HepG2 (cell line): Measurements from ENCODE around the gene NCKAP5L. TPM values are rescaled to one million over a fixed set of nuclear protein-coding genes. Genes with fewer than 3 reads are reported as not detected.

Experiments used
- BRD4 ChIP-seq: sonication (generic); formaldehyde crosslinking; IDR thresholded peaks from 2 replicates; pipeline ENCODE4 v1.4.0; 2020; ENCODE audit warnings: missing genetic modification reagents
- CCDC6 ChIP-seq: sonication (generic); formaldehyde crosslinking; IDR thresholded peaks from 2 replicates; pipeline ENCODE4 v1.8.1; 2022; ENCODE audit warnings: mild to moderate bottlenecking, missing genetic modification reagents, moderate library complexity
- FOXA1 ChIP-seq, 2 experiments: fragments of 450-650 bp in 1 of 2; sonication (generic) in 1 of 2; formaldehyde crosslinking in 1 of 2; IDR thresholded peaks; 2 replicates each; pipeline versions ENCODE4 v1.4.0 to v1.6.1; 2016 to 2020; ENCODE audit warnings: missing genetic modification reagents in 1 of 2
- HOXA5 ChIP-seq: sonication (generic); formaldehyde crosslinking; IDR thresholded peaks from 2 replicates; pipeline ENCODE4 v1.4.0; 2020; ENCODE audit warnings: missing genetic modification reagents
- IRF9 ChIP-seq: sonication (generic); formaldehyde crosslinking; IDR thresholded peaks from 2 replicates; pipeline ENCODE4 v1.8.0; 2022; ENCODE audit warnings: missing genetic modification reagents, mild to moderate bottlenecking, borderline replicate concordance
- KLF15 ChIP-seq: sonication (generic); formaldehyde crosslinking; IDR thresholded peaks from 2 replicates; pipeline ENCODE4 v1.8.1; 2023; ENCODE audit warnings: borderline replicate concordance, mild to moderate bottlenecking, inconsistent platforms, missing genetic modification reagents, mixed read lengths
- SETDB1 ChIP-seq: sonication (generic); formaldehyde crosslinking; IDR thresholded peaks from 2 replicates; pipeline ENCODE4 v1.5.1; 2020; ENCODE audit warnings: missing genetic modification reagents, mild to moderate bottlenecking, borderline replicate concordance
- TCF7L2 ChIP-seq: IDR thresholded peaks from 2 replicates; pipeline ENCODE4 v1.6.1; 2011; ENCODE audit warnings: mild to moderate bottlenecking, low read depth, low read length, moderate library complexity
- XRCC5 ChIP-seq: fragments of 200-400 bp; formaldehyde crosslinking; optimal IDR thresholded peaks from 2 replicates; pipeline ENCODE3; 2017; ENCODE audit warnings: mild to moderate bottlenecking, low read length
- ZBTB33 ChIP-seq: sonication (generic); formaldehyde crosslinking; IDR thresholded peaks from 2 replicates; pipeline ENCODE4 v1.4.0; 2020; ENCODE audit warnings: missing genetic modification reagents
- ZFAT ChIP-seq: sonication (generic); formaldehyde crosslinking; conservative IDR thresholded peaks from 2 replicates; pipeline ENCODE4 v1.8.1; 2023; ENCODE audit warnings: missing genetic modification reagents, inconsistent platforms
- ZKSCAN8 ChIP-seq: IDR thresholded peaks from 2 replicates; pipeline ENCODE4 v1.6.1; 2016; ENCODE audit warnings: borderline replicate concordance, missing genetic modification reagents, missing compliant biosample characterization
- ZNF326 ChIP-seq: sonication (generic); formaldehyde crosslinking; IDR thresholded peaks from 2 replicates; pipeline ENCODE4 v1.4.0; 2020; ENCODE audit warnings: missing genetic modification reagents, borderline replicate concordance
- ZNF670 ChIP-seq: sonication (generic); formaldehyde crosslinking; IDR thresholded peaks from 2 replicates; pipeline ENCODE4 v1.8.0; 2022; ENCODE audit warnings: mild to moderate bottlenecking, missing genetic modification reagents, borderline replicate concordance
- ZNF766 ChIP-seq: sonication (generic); formaldehyde crosslinking; IDR thresholded peaks from 2 replicates; pipeline ENCODE4 v1.5.0; 2020; ENCODE audit warnings: missing genetic modification reagents, borderline replicate concordance
- ZNF782 ChIP-seq: sonication (generic); formaldehyde crosslinking; IDR thresholded peaks from 2 replicates; pipeline ENCODE4 v1.4.0; 2020; ENCODE audit warnings: missing genetic modification reagents, mild to moderate bottlenecking, borderline replicate concordance
- polyA plus RNA-seq, 8 experiments: library from polyadenylated mRNA; depleted of rRNA in 3 of 8; stranded (reverse) in 7 of 8; unstranded in 1 of 8; fragments of >200 nt; fragmentation: Illumina TruSeq in 4 of 8; extraction: Trizol in 4 of 8; gene quantifications; 2 replicates each; pipeline versions ENCODE4 v1.2.1 to v1.2.3, GENCODE V29; 2011 to 2016; ENCODE audit warnings: low read depth in 4 of 8, missing spikeins in 1 of 8, mixed read lengths in 1 of 8; ENCODE audit not compliant: insufficient read depth in 1 of 8
- total RNA-seq, 5 experiments: library from RNA; depleted of rRNA; stranded (reverse); fragments of >200 nt; fragmentation: Illumina TruSeq; extraction: Trizol; gene quantifications; 2 replicates each; pipeline ENCODE4 v1.2.3, GENCODE V29; 2016; ENCODE audit warnings: low read depth in 1 of 5
- TF ChIP-seq, protein P1 (sequence below): sonication (generic); formaldehyde crosslinking; IDR thresholded peaks from 2 replicates; pipeline ENCODE4 v1.4.0; 2020; ENCODE audit warnings: missing genetic modification reagents
- TF ChIP-seq, protein P2 (sequence below): sonication (generic); formaldehyde crosslinking; IDR thresholded peaks from 2 replicates; pipeline ENCODE4 v1.5.0; 2020; ENCODE audit warnings: missing genetic modification reagents, mild to moderate bottlenecking, borderline replicate concordance

The NCKAP5L gene
- total and polyA plus RNA-seq, 2 of the 13 experiments (the other 11 are each of a cell fraction or from before 2014, with no cell fraction given): 4.1 to 9.0 TPM

DNA sequence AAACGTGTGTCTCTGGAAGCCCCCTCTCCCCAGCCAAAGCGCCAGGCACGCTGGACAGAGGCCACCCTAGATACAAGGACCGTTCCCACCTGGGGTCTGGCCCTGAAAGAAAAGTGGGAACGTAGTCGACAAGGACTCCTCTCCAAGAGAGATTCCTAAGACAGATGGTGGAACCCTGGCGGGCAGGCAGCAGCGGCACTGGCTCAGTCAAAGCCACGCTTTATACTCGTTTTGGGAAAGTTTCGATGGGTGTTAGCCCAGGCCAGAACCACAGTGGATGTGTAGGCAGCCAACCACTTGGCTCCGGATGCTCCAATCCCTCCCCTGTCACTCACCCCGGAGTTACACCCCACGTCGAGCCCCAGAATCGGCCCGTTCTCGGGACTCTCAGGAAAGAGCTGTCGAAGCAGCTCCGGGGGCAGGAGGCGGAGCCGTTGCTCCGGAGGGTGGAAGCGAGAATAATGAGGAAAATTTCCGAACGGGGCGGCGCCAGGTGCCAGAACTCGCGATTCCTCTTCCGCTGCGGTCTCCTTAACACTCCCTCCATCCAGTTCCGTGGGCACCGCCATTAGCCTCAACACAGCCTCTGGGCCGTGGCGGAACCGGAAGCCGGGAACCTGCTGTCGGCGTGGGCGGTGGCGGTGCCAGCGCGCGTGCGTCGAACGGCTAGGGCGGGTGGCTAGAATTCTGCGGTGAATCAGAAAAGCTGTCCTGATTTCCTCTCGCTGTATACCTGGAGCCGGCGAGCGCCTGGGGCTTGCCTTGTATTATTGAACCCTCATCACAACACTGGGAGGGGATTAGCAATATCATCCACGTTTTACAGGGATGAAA is 14.5 kb upstream of the NCKAP5L start, which contains the start of gene BCDIN3D (continued):
- TF ChIP-seq, protein P1, sequence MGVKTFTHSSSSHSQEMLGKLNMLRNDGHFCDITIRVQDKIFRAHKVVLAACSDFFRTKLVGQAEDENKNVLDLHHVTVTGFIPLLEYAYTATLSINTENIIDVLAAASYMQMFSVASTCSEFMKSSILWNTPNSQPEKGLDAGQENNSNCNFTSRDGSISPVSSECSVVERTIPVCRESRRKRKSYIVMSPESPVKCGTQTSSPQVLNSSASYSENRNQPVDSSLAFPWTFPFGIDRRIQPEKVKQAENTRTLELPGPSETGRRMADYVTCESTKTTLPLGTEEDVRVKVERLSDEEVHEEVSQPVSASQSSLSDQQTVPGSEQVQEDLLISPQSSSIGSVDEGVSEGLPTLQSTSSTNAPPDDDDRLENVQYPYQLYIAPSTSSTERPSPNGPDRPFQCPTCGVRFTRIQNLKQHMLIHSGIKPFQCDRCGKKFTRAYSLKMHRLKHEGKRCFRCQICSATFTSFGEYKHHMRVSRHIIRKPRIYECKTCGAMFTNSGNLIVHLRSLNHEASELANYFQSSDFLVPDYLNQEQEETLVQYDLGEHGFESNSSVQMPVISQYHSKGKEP (CRISPR knock-in tag): no peak
- TF ChIP-seq ZFAT (CRISPR knock-in tag) (no peak), ZNF670 (CRISPR knock-in tag) (no peak), ZNF326 (CRISPR knock-in tag) (no peak), SETDB1 (CRISPR knock-in tag) (no peak), XRCC5 (peak; percentile 61), ZNF766 (CRISPR knock-in tag) (0 out of 2 replicates have a peak, but pooled peaks have one; percentile 54), BRD4 (CRISPR knock-in tag) (no peak; the same call in 1 of the 2 replicates), FOXA1 (IDR thresholded peaks at IDR 0.05) (no peak), FOXA1 (CRISPR knock-in tag; IDR thresholded peaks at IDR 0.05) (no peak), ZBTB33 (CRISPR knock-in tag) (no peak), HOXA5 (CRISPR knock-in tag) (peak; percentile 87; the same call in 1 of the 2 replicates), KLF15 (CRISPR knock-in tag) (peak; percentile 61; the same call in 1 of the 2 replicates), ZNF782 (CRISPR knock-in tag) (no peak; the same call in 1 of the 2 replicates), CCDC6 (CRISPR knock-in tag) (peak; percentile 84), TCF7L2 (no peak), ZKSCAN8 (no peak), IRF9 (CRISPR knock-in tag) (peak; percentile 68; the same call in 1 of the 2 replicates)
- TF ChIP-seq, protein P2, sequence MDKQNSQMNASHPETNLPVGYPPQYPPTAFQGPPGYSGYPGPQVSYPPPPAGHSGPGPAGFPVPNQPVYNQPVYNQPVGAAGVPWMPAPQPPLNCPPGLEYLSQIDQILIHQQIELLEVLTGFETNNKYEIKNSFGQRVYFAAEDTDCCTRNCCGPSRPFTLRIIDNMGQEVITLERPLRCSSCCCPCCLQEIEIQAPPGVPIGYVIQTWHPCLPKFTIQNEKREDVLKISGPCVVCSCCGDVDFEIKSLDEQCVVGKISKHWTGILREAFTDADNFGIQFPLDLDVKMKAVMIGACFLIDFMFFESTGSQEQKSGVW: 0 out of 2 replicates have a peak, but pooled peaks have one; percentile 70
